Epidermal melanocyte (primary cell): Measurements from ENCODE around the gene PFN3.

Source experiments
- DNase-seq: peaks from one replicate; pipeline ENCODE4 v3.0.0; 2011; ENCODE audit warnings: low spot score; ENCODE audit not compliant: insufficient read length

PFN3 gene

DNA sequence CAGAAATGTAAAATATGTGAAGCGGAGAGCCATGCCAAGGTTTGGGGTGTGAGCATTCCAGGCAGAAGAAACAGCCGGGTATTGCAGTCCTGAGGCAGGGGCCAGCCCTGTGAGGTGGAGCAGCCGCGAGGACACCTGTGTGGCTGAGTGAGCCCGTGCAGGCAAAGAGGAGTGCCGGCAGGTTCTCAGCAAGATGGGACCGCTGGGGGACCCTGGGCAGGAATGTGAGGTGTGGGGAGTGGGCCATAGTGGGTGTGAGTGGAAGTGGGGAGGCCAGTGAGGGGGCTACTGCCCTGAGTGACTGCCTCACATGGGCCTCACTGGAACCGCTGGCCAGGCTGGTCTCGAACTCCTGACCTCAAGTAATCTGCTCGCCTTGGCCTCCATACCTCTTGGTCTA lies 38.0 kb upstream of the PFN3 start:
- no peak for DNase-seq

DNA sequence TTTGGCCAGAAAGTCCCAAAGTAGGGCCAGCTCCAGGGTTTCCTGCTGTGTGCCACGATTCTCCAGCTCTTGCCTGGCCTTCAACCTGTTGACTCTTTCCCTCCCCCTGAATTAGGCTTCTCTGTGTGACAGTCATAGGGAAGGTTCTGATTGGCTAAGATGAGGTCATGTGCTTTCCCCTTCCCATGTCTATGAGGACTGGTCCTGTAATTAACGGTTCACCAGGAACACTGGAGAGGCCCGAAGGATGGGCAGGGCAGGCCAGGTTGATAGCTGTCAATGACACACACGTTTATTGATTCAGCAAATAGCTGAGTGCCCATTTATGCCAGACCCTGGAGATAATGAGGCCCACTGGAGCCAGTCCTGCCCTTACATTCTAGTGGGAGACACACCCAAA lies 37.2 kb upstream of the PFN3 start:
- DNase-seq: no peak

DNA sequence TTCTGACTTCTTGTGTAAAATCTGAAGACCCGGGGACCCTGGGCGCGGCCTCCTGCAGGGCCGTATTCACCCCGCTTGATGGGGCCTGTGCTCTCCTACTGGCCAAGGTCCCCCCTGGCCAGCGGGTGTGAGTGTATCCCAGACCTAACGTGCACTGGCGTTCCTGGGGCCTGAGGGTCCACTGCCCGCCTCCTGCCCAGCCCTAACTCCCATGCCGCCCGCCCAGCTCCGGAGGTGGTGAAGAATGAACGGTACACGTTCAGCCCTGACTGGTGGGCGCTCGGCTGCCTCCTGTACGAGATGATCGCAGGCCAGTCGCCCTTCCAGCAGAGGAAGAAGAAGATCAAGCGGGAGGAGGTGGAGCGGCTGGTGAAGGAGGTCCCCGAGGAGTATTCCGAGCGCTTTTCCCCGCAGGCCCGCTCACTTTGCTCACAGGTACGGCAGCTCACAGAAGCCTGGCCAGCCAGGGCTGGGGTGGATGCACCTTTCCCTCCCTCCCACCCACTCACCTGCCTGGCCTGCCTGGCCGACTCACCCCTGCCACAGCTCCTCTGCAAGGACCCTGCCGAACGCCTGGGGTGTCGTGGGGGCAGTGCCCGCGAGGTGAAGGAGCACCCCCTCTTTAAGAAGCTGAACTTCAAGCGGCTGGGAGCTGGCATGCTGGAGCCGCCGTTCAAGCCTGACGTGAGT lies 35.5 kb upstream of the PFN3 start:
- DNase-seq: no peak

DNA sequence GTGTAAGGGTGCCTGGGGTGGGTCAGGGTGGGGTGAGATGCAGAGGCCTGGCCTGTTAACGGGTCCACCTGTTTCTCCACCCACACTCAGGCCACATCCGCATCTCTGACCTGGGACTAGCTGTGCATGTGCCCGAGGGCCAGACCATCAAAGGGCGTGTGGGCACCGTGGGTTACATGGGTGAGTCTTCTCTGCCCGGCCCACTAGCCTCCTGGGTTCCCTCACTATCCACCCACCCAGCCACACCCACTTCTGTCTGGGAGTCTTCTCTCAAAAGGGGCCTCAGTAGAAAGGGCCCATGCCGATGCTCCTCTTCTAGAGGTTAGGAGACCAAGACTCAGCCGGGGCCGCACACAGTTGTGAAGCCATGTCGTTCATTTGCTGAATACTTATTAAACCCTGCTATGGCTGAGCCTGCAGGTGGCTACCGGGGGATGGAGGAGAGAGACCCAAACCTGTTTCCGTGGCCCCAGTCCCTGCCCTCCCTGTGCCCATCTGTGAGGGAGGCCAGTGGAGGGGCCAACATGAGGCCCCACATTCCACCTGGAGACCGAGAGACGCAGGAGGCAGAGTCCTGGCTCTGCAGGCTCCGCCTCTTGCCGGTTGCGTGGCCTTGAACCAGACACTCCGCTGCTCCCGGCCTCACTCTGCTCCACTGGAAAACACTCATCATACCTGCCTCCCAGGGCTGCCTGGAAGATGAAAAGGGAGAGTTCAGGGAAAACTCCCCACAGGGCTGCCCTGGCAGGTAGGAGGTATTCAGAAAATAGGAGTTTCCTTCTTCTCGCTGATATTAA lies 34.7 kb upstream of the PFN3 start:
- no peak for DNase-seq

DNA sequence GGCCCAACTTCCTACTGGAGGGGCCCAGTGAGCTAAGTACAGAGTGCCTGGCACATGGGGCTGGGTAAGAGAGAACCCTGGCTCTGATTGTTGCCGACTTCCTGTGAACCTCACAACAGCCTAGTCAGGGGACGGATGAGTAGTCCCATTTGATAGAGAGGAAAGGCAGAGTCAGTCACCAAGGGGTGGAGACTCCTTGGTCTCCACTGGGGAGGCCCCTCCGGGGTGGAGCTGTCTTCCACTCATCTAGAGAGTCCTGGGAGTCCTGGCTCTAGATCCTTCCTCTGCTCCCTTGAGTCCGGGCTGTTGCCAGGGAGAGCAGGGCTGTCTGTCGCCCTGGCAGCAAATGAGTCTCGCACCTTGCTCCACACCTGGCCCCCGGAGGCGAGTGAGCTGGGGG lies 34.0 kb upstream of the PFN3 start:
- DNase-seq: no peak

DNA sequence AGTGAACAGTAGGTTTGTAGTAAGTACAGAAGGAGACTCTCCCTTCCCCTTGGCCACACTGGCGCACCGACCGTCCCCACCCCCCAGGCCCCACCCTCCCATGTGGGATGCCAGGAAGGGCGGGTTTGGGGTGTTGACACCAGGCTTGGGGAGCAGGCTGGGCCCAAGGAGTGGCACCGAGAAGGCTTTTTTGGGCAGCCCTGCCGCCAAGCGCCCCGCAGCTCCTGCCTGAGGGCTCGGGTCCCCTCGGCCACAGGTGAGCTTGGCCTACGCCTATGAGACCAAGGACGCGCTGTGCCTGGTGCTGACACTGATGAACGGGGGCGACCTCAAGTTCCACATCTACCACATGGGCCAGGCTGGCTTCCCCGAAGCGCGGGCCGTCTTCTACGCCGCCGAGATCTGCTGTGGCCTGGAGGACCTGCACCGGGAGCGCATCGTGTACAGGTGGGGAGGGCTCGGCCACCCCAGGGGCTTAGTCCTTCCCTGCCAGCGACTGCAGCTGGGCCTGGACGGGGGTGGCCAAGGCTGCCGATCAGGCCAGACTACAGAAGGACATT lies 33.3 kb upstream of the PFN3 start:
- no peak for DNase-seq

DNA sequence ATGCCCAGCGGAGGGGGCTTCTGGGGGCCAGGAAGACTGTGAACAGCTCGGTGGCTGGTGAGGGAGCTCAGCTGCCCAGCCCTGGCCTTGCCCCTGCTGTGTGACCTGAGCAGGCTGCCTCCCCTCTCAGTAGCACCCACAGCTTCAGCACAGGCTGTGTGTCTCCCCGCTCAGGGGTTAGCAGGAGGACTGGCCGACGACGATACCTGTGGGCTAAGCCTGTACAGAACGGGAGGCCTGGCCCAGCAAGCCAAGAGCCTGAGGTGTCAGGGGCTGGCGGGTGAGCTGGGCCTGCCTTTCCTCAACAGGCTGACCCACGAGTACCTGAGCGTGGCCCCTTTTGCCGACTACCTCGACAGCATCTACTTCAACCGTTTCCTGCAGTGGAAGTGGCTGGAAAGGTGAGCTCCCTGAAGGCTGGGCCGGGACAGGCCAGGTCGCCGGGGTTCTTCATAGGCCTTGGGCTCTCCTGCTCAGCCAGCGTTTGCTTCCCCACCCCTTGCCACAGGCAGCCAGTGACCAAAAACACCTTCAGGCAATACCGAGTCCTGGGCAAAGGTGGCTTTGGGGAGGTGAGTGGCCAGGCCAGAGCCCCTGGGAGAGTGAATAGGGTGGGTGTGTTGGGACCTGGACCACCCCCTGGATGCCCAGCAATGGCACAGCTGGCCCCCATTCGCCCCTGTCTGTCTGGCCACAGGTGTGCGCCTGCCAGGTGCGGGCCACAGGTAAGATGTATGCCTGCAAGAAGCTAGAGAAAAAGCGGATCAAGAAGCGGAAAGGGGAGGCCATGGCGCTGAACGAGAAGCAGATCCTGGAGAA lies 32.6 kb upstream of the PFN3 start:
- no peak for DNase-seq

DNA sequence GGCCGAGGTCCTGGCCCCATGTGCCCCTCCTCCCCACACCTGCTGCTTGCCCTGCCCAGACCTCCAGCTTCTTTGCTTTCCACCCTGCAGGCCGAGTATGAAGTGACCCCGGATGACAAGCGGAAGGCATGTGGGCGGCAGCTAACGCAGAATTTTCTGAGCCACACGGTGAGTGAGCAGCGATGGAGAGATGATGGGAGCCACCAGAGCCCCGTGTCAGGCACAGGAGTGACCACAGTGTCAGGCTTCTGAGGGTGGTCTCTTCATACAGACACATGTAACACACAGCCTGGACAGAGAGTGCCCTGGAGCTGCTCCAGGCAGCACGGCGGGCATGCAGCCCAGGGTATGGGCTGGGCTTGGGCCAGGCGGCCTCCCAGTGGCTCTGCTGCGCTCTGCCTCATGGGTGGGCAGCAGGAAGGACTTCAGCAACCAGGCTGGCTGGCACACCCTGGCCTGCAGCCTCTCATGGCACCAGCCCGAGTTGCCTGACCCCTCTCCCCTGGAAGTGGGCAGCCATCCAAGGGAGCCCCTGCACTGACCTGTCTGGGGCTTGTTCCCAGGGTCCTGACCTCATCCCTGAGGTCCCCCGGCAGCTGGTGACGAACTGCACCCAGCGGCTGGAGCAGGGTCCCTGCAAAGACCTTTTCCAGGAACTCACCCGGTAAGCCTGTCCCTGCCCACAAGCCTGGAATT lies 31.8 kb upstream of the PFN3 start:
- no peak for DNase-seq

DNA sequence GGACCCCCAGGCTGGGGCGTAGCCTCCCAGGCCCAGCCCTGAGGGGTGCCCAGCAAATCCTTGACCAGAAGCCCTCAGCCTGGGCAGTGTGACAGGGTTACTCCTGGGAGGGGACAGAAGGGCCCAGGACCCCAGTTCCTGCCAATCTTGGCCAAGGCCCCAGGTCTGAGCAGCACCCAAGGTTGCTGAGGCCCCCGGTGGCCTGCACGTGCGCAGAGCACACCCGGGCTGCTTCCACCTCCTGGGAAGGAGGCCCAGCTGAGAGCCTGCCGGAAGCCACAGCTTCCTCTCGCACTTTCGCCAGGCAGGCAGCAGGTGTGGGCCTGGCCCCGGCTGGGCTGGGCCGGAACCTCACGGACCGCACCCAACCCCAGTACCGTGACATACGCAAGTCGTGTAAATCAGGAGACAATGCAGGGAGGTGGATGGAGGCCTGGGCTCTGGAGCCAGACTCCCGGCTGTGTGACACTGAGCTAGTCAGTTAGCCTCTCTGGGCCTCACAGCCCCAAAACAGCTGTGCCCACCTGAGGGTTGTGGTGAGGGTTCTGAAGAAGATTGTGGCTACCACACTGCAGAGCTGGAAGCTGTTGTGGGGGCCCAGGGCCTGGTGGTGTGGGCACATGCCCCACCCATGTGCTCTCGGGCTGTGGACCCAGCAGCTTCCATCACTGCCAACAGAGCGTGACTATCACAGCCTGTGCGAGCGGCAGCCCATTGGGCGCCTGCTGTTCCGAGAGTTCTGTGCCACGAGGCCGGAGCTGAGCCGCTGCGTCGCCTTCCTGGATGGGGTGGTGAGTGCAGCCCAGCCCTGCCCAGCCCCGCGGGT lies 31.1 kb upstream of the PFN3 start:
- DNase-seq: no peak

DNA sequence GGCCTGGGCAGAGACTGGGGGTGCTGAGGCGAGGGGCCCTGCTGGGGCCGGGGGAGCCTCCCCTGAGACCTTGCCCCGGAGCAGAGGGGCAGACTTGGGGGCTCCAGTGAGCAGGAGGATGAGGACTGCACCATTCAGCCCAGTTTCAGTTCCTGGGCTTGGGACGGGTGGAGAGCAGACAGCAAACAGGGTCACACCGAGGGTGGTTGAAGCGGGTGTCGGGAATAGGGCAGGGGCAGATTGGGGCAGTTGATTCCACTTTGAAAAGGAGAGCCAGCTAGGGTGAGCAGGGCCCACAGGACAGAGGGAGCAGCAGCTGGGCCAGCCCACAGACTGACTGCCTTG lies 30.5 kb upstream of the PFN3 start:
- no peak for DNase-seq

DNA sequence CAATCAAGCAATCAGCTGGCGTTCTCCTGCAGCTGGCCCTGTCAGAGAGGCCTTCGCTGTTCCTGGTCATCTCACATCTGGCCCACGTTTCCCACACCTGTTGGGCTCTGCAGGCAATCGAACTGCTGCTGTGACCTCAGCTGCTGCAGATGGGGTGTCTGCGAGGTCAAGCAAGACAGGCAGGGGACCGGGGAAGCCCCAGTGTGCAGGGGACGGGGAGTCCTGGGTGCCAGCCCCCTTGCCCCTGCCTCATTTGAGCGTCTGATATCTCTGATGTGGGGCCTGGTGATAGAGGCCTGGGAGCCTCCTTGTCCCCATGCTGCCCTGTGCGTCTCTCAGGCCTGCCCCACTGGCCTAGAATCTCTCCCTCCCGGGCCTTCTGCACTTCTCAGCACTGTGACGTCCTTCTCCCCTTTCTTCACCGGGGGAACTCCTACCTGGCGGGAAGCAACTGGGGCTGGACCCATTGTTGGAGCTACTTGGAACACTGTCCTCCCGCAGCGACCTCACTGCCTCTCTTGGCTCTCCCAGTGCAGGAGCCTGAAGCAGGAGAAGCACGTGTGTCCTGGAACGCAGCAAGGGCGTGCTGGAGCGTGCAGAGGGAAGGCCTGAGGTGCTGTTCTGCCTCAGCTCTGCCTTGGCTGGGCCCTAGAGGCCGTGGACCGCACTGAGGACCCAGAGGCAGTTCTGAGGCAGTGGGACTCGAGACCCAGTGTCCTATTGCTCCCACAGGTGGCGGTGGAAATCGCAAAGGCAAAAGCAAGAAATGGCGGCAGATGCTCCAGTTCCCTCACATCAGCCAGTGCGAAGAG lies 29.9 kb upstream of the PFN3 start:
- no peak for DNase-seq

DNA sequence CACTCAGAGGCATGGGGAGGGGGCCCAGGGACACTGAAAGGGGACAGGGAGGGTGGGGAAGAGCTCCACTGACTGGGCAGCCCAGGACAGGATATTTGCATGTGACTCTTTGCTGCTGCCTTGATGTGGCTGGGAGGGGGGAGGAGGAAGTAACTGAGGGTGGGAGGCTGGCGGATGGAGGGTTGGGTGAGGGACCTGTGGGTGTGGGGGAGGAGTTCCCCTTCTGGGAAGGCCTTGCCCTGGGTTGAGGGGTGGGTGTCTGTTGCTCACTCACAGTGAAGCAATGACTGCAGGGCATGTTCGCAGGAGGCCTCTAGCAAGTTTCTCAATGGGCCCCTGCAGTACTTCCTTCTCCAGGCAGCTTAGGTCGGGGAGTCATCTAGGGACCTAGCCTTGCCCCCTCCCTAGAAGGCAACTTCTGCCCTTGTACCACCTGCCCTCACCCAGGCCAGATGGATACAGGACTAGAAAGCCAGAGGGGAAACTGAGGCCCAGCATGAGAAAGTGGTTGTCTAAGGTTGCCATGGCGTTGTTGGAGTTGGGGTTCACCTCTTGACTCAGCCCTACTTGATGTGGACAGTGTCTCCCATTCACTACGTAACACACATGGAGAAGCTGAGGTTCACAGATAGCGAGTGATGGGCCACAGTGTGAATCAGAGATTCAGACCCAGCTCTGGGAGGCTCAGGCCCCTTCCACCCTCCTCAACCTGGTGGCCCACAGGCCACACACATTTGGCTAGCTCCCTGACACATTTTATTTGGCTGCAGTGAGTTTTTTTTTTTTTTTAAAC lies 29.0 kb upstream of the PFN3 start:
- DNase-seq: no peak

DNA sequence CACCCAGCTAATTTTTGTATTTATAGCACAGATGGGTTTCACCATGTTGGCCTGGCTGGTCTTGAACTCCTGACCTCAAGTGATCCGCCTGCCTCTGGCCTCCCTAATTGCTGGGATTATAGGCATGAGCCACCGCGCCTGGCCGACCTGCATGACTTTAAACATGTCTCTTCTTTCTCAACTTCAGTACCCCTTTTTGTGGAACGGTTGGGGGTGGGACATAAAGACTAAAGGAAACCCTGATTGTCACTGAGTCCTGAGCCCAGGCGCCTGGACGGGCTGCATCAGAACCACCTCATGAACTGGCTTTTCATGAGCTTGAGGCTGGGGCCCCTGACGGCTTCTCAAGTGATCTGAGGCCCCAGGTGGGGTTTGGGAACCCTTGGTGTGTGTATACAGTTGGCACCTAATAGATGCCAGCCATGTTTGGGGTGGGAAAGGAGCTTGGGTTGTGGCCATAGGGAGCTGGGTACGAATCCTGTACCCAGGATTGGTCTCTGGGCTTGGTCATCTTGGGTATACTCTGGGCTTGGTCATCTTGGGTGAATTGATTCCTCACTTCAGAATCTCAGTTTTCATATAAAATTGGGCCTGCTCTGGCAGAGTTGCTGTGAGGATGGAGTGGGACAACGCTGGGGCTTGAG lies 28.2 kb upstream of the PFN3 start:
- DNase-seq: no peak

DNA sequence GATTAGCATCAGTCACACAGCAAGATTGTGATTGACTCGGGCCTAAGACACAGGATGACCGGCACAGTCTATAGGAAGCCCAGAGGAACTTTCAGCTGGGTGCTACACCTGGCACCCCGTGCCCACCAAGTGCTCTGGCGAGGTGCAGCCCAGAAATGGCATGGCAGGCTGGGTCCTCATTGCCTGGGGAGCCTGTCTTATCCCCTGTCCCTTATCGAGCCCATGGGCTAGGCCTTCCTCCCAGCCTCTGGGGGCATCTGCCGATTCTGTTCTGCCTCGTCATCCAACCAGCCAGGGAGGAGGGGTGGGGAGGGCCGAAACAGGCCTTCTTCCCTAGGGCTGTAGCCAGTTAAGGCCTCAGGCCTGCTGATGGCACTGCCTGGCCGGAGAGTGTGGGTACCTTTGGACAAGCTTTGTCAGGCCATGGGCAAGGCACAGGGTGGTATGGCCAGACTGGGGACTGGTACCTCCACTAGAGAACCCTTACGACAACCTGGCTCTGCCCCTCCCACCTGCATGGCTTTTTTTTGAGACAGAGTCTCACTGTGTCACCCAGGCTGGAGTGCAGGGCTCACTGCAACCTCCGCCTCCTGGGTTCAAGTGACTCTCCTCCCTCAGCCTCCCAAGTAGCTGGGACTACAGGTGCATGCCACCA lies 27.6 kb upstream of the PFN3 start:
- DNase-seq: no peak

DNA sequence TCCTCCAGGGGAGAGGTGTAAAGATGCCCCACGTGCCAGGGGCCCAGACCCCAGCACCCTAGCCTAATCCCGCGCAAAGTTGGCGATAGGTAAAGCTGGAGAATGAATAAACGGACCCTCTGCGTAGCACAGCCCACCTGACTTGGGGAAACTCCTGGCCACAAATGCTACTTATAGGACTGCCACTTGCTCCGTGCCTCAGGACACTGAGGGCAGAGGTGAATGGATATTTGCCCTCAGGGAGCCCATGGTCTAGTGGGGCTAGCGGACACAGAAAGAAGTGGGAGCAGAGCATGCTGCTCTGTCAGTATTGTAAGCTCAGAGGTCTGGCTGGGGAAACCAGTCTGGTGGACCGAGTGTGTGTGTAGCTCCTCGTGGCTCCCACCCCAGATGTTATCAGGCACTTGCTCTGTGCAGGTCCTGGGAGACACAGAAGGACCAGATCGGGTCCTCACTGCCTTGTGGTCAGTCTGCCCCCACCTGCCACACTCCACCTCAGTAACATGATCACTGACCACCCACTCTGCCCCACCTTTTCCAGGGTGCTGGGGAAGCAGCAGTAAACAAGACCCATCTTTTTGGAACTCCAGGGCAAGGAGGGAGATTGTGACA lies 26.9 kb upstream of the PFN3 start:
- DNase-seq: no peak

DNA sequence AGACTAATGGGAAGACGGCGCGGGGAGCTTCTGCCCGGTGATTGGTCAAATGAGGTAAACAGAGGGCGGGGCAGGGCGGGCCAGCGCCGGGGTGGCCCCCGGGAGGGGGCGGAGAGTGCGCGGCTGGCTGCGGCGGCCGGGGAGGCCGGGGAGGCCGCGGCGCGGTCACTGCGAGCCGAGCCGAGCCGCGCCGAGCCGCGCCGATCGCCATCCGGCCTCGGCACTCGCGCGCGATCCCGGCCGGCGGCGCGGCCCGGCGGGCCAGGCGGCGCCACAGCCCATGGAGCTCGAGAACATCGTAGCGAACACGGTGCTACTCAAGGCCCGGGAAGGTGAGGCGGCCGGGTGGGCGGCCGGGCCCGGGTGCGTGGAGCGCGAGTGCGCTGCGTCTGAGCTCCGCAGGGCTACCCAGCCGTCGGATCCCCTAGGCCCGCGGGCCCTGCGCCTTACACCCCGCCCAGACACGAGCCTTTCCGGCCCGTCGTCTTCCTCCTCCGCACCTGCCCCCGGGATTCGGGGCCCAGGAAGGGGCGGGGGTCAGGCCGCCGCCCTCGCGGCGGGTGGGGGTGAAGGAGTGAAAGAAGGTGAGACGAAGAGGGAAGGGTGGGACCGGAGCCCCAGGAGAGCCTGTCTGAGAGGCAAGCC lies 26.2 kb upstream of the PFN3 start, which contains the start of gene GRK6:
GRK6 (plus strand) TSS at position 111 of the 645 bp plus-strand sequence; CDS start at position 281, 170 bp downstream.
- no peak for DNase-seq
